ENCODE data around the gene CD82. TPM values are rescaled to one million over a fixed set of nuclear protein-coding genes. Genes with fewer than 3 reads are reported as not detected.

CD82 gene
- total RNA-seq, 1 experiment from 2014 or later, result 26.1 TPM

GRCh38 chr11:44571871-44572270 lies 6.4 kb downstream of the CD82 start:
- Histone ChIP-seq H3K9me3 (ENCODE audit: control insufficient read depth, insufficient read depth, low read depth, low read length) (no peaks in the 10 kb centered on the region), H3K27ac (ENCODE audit: low read length) (no peak overlapping the region), H3K27me3 (ENCODE audit: control insufficient read depth, insufficient read depth, low read length) (no peaks in the 10 kb centered on the region), H3K4me1 (ENCODE audit: control insufficient read depth, insufficient read depth, low read length) (peaks cover 14% of the 10 kb centered on the region), H3K36me3 (ENCODE audit: control insufficient read depth, insufficient read depth, low read length) (no peaks in the 10 kb centered on the region), H3K4me3 (ENCODE audit: low read depth in 2 of 2, low read length in 2 of 2) (no peak overlapping the region)
- intact Hi-C loops (cut with micrococcal nuclease; ENCODE audit: unreplicated experiment) (no loop called here), in situ Hi-C loops (cut with HindIII; ENCODE audit: low pct_unique_long_range_greater_than_20kb, low sequenced_read_pairs) (no loop called here)
- TF ChIP-seq, protein P1, sequence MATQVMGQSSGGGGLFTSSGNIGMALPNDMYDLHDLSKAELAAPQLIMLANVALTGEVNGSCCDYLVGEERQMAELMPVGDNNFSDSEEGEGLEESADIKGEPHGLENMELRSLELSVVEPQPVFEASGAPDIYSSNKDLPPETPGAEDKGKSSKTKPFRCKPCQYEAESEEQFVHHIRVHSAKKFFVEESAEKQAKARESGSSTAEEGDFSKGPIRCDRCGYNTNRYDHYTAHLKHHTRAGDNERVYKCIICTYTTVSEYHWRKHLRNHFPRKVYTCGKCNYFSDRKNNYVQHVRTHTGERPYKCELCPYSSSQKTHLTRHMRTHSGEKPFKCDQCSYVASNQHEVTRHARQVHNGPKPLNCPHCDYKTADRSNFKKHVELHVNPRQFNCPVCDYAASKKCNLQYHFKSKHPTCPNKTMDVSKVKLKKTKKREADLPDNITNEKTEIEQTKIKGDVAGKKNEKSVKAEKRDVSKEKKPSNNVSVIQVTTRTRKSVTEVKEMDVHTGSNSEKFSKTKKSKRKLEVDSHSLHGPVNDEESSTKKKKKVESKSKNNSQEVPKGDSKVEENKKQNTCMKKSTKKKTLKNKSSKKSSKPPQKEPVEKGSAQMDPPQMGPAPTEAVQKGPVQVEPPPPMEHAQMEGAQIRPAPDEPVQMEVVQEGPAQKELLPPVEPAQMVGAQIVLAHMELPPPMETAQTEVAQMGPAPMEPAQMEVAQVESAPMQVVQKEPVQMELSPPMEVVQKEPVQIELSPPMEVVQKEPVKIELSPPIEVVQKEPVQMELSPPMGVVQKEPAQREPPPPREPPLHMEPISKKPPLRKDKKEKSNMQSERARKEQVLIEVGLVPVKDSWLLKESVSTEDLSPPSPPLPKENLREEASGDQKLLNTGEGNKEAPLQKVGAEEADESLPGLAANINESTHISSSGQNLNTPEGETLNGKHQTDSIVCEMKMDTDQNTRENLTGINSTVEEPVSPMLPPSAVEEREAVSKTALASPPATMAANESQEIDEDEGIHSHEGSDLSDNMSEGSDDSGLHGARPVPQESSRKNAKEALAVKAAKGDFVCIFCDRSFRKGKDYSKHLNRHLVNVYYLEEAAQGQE (IDR thresholded peaks at IDR 0.05; ENCODE audit: insufficient read depth in 1 of 2, low read depth in 2 of 2, low read length in 1 of 2), result no peak
- TF ChIP-seq CTCF (IDR thresholded peaks at IDR 0.05) (no peak), POLR2AphosphoS5 (IDR thresholded peaks at IDR 0.05; ENCODE audit: low read depth, low read length) (no peak), SIN3A (IDR thresholded peaks at IDR 0.05; ENCODE audit: borderline replicate concordance, insufficient read depth, low read depth, low read length) (no peak), TCF7L2 (IDR thresholded peaks at IDR 0.05; ENCODE audit: low read depth, low read length) (no peak)
- DNase-seq (ENCODE audit: low read depth, low spot score), result no peak
- ChIA-PET POLR2A (interaction anchor here (0.5 kb wide), 1 partner anchor 616 kb away, joined by 5 read pairs; no protein-coding TSS in a partner anchor), CTCF (no interaction called here)
- BruUV-seq (replicated peaks), result no TSS peak
- no peak for ATAC-seq

GRCh38 chr11:44572436-44572835 lies 7.0 kb downstream of the CD82 start:
- in situ Hi-C loops (cut with HindIII; ENCODE audit: low pct_unique_long_range_greater_than_20kb, low sequenced_read_pairs), result no loop called here
- TF ChIP-seq TCF7L2 (IDR thresholded peaks at IDR 0.05; ENCODE audit: low read depth, low read length) (no peak), SIN3A (IDR thresholded peaks at IDR 0.05; ENCODE audit: borderline replicate concordance, insufficient read depth, low read depth, low read length) (no peak)
- TF ChIP-seq, protein P1 (IDR thresholded peaks at IDR 0.05; ENCODE audit: insufficient read depth in 1 of 2, low read depth in 2 of 2, low read length in 1 of 2), result no peak
- BruUV-seq (replicated peaks), result no TSS peak
- CTCF ChIA-PET, result no interaction called here
- H3K27ac ChIP-seq (ENCODE audit: low read length), result no peak overlapping the region
- POLR2A ChIA-PET, result no interaction called here
- peaks cover 14% of the 10 kb centered on the region for H3K4me1 ChIP-seq (ENCODE audit: control insufficient read depth, insufficient read depth, low read length)
- no peak overlapping the region for H3K4me3 ChIP-seq (ENCODE audit: low read depth in 2 of 2, low read length in 2 of 2)
- no peaks in the 10 kb centered on the region for H3K36me3 ChIP-seq (ENCODE audit: control insufficient read depth, insufficient read depth, low read length)
- intact Hi-C loops (cut with micrococcal nuclease; ENCODE audit: unreplicated experiment), result no loop called here
- H3K27me3 ChIP-seq (ENCODE audit: control insufficient read depth, insufficient read depth, low read length), result no peaks in the 10 kb centered on the region
- DNase-seq (ENCODE audit: low read depth, low spot score), result no peak
- no peak for ATAC-seq
- no peaks in the 10 kb centered on the region for H3K9me3 ChIP-seq (ENCODE audit: control insufficient read depth, insufficient read depth, low read depth, low read length)
